ENCODE data around the gene CEPT1.
"Not testable (repeated sequence)": the region's sequence is repeated elsewhere in the genome, so short reads cannot be mapped to it uniquely, and the experiment has no call there.

- TF ChIP-seq TARDBP (CRISPR knock-in tag; IDR thresholded peaks at IDR 0.05); CCAR2 (optimal IDR thresholded peaks at IDR 0.05; ENCODE audit: low read depth, low read length); POLR2AphosphoS5 (IDR thresholded peaks at IDR 0.05; ENCODE audit: low read depth, low read length); TEAD2 (CRISPR knock-in tag; IDR thresholded peaks at IDR 0.05); ZNF598 (CRISPR knock-in tag; IDR thresholded peaks at IDR 0.05; ENCODE audit: borderline replicate concordance); U2AF2 (IDR thresholded peaks at IDR 0.05; ENCODE audit: low read depth, low read length); HDAC2 (CRISPR knock-in tag; IDR thresholded peaks at IDR 0.05); TAF1 (CRISPR knock-in tag; IDR thresholded peaks at IDR 0.05); ZNF333 (CRISPR knock-in tag; IDR thresholded peaks at IDR 0.05; ENCODE audit: borderline replicate concordance); HNRNPLL (IDR thresholded peaks at IDR 0.05; ENCODE audit: low read depth, low read length, poor library complexity, severe bottlenecking): not testable (repeated sequence)
- TF ChIP-seq, protein P1, sequence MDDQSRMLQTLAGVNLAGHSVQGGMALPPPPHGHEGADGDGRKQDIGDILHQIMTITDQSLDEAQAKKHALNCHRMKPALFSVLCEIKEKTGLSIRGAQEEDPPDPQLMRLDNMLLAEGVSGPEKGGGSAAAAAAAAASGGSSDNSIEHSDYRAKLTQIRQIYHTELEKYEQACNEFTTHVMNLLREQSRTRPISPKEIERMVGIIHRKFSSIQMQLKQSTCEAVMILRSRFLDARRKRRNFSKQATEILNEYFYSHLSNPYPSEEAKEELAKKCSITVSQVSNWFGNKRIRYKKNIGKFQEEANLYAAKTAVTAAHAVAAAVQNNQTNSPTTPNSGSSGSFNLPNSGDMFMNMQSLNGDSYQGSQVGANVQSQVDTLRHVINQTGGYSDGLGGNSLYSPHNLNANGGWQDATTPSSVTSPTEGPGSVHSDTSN (CRISPR knock-in tag; IDR thresholded peaks at IDR 0.05; ENCODE audit: borderline replicate concordance), result not testable (repeated sequence)
- TF ChIP-seq, protein P2, sequence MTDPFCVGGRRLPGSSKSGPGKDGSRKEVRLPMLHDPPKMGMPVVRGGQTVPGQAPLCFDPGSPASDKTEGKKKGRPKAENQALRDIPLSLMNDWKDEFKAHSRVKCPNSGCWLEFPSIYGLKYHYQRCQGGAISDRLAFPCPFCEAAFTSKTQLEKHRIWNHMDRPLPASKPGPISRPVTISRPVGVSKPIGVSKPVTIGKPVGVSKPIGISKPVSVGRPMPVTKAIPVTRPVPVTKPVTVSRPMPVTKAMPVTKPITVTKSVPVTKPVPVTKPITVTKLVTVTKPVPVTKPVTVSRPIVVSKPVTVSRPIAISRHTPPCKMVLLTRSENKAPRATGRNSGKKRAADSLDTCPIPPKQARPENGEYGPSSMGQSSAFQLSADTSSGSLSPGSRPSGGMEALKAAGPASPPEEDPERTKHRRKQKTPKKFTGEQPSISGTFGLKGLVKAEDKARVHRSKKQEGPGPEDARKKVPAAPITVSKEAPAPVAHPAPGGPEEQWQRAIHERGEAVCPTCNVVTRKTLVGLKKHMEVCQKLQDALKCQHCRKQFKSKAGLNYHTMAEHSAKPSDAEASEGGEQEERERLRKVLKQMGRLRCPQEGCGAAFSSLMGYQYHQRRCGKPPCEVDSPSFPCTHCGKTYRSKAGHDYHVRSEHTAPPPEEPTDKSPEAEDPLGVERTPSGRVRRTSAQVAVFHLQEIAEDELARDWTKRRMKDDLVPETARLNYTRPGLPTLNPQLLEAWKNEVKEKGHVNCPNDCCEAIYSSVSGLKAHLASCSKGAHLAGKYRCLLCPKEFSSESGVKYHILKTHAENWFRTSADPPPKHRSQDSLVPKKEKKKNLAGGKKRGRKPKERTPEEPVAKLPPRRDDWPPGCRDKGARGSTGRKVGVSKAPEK (CRISPR knock-in tag; IDR thresholded peaks at IDR 0.05; ENCODE audit: borderline replicate concordance), result not testable (repeated sequence)
- TF ChIP-seq, protein P3, sequence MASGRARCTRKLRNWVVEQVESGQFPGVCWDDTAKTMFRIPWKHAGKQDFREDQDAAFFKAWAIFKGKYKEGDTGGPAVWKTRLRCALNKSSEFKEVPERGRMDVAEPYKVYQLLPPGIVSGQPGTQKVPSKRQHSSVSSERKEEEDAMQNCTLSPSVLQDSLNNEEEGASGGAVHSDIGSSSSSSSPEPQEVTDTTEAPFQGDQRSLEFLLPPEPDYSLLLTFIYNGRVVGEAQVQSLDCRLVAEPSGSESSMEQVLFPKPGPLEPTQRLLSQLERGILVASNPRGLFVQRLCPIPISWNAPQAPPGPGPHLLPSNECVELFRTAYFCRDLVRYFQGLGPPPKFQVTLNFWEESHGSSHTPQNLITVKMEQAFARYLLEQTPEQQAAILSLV (CRISPR knock-in tag; IDR thresholded peaks at IDR 0.05; ENCODE audit: borderline replicate concordance), result not testable (repeated sequence)
These were observed 44.6 kb upstream of the CEPT1 start for GRCh38 chr1:111095421-111095820.

Measured in HepG2 (cell line).